Measurements from ENCODE around the gene SDSL.

Gene SDSL

GRCh38 chr12:113390064-113391043 lies 31.8 kb upstream of the SDSL start:
- Histone ChIP-seq H3K4me1 (ENCODE audit: insufficient read depth, low read length) (no peaks in the 10 kb centered on the region), H2AFZ (ENCODE audit: low read depth, low read length) (no peak overlapping the region), H3K9me3 (ENCODE audit: low read length) (peaks cover 3% of the 10 kb centered on the region), H3K27me3 (ENCODE audit: insufficient read depth, low read length) (no peaks in the 10 kb centered on the region), H3K36me3 (ENCODE audit: insufficient read depth, low read length) (peaks cover 42% of the 10 kb centered on the region), H3K4me3 (ENCODE audit: low read length) (no peak overlapping the region)

- no peaks in the 10 kb centered on the region for H3K4me1 ChIP-seq (ENCODE audit: insufficient read depth, low read length)
- no peak overlapping the region for H2AFZ ChIP-seq (ENCODE audit: low read depth, low read length)
- peaks cover 3% of the 10 kb centered on the region for H3K9me3 ChIP-seq (ENCODE audit: low read length)
- H3K36me3 ChIP-seq (ENCODE audit: insufficient read depth, low read length), result peaks cover 36% of the 10 kb centered on the region
- H3K4me3 ChIP-seq (ENCODE audit: low read length), result no peak overlapping the region
- no peaks in the 10 kb centered on the region for H3K27me3 ChIP-seq (ENCODE audit: insufficient read depth, low read length)
These were observed 31.0 kb upstream of the SDSL start for GRCh38 chr12:113391145-113391544.

GRCh38 chr12:113391650-113392337 lies 30.4 kb upstream of the SDSL start:
- no peak overlapping the region for H2AFZ ChIP-seq (ENCODE audit: low read depth, low read length)
- H3K36me3 ChIP-seq (ENCODE audit: insufficient read depth, low read length), result peaks cover 34% of the 10 kb centered on the region
- peaks cover 3% of the 10 kb centered on the region for H3K9me3 ChIP-seq (ENCODE audit: low read length)
- H3K27me3 ChIP-seq (ENCODE audit: insufficient read depth, low read length), result no peaks in the 10 kb centered on the region
- no peaks in the 10 kb centered on the region for H3K4me1 ChIP-seq (ENCODE audit: insufficient read depth, low read length)
- H3K4me3 ChIP-seq (ENCODE audit: low read length), result no peak overlapping the region

- no peak overlapping the region for H2AFZ ChIP-seq (ENCODE audit: low read depth, low read length)
- H3K9me3 ChIP-seq (ENCODE audit: low read length), result peaks cover 3% of the 10 kb centered on the region
- peaks cover 27% of the 10 kb centered on the region for H3K36me3 ChIP-seq (ENCODE audit: insufficient read depth, low read length)
- no peaks in the 10 kb centered on the region for H3K4me1 ChIP-seq (ENCODE audit: insufficient read depth, low read length)
- no peaks in the 10 kb centered on the region for H3K27me3 ChIP-seq (ENCODE audit: insufficient read depth, low read length)
- H3K4me3 ChIP-seq (ENCODE audit: low read length), result no peak overlapping the region
These were observed 29.7 kb upstream of the SDSL start for GRCh38 chr12:113392520-113392919.

GRCh38 chr12:113392988-113393579 lies 29.1 kb upstream of the SDSL start:
- H3K4me3 ChIP-seq (ENCODE audit: low read length), result no peak overlapping the region
- H2AFZ ChIP-seq (ENCODE audit: low read depth, low read length), result no peak overlapping the region
- H3K36me3 ChIP-seq (ENCODE audit: insufficient read depth, low read length), result peaks cover 24% of the 10 kb centered on the region
- H3K4me1 ChIP-seq (ENCODE audit: insufficient read depth, low read length), result no peaks in the 10 kb centered on the region
- peaks cover 3% of the 10 kb centered on the region for H3K9me3 ChIP-seq (ENCODE audit: low read length)
- H3K27me3 ChIP-seq (ENCODE audit: insufficient read depth, low read length), result no peaks in the 10 kb centered on the region

- Histone ChIP-seq H3K9me3 (ENCODE audit: low read length) (peaks cover 3% of the 10 kb centered on the region), H3K36me3 (ENCODE audit: insufficient read depth, low read length) (peaks cover 18% of the 10 kb centered on the region), H3K4me3 (ENCODE audit: low read length) (no peak overlapping the region), H3K27me3 (ENCODE audit: insufficient read depth, low read length) (no peaks in the 10 kb centered on the region), H2AFZ (ENCODE audit: low read depth, low read length) (no peak overlapping the region), H3K4me1 (ENCODE audit: insufficient read depth, low read length) (no peaks in the 10 kb centered on the region)
These were observed 28.4 kb upstream of the SDSL start for GRCh38 chr12:113393749-113394148.

GRCh38 chr12:113395119-113395518 lies 27.1 kb upstream of the SDSL start:
- Histone ChIP-seq H3K4me3 (ENCODE audit: low read length) (no peak overlapping the region), H3K9me3 (ENCODE audit: low read length) (peaks cover 3% of the 10 kb centered on the region), H3K27me3 (ENCODE audit: insufficient read depth, low read length) (no peaks in the 10 kb centered on the region), H3K4me1 (ENCODE audit: insufficient read depth, low read length) (no peaks in the 10 kb centered on the region), H3K36me3 (ENCODE audit: insufficient read depth, low read length) (peaks cover 8% of the 10 kb centered on the region), H2AFZ (ENCODE audit: low read depth, low read length) (no peak overlapping the region)

GRCh38 chr12:113396200-113396599 lies 26.0 kb upstream of the SDSL start:
- no peaks in the 10 kb centered on the region for H3K4me1 ChIP-seq (ENCODE audit: insufficient read depth, low read length)
- no peaks in the 10 kb centered on the region for H3K36me3 ChIP-seq (ENCODE audit: insufficient read depth, low read length)
- no peak overlapping the region for H3K4me3 ChIP-seq (ENCODE audit: low read length)
- H3K27me3 ChIP-seq (ENCODE audit: insufficient read depth, low read length), result no peaks in the 10 kb centered on the region
- H2AFZ ChIP-seq (ENCODE audit: low read depth, low read length), result no peak overlapping the region
- peaks cover 3% of the 10 kb centered on the region for H3K9me3 ChIP-seq (ENCODE audit: low read length)

- H3K4me3 ChIP-seq (ENCODE audit: low read length), result no peak overlapping the region
- H3K36me3 ChIP-seq (ENCODE audit: insufficient read depth, low read length), result no peaks in the 10 kb centered on the region
- no peaks in the 10 kb centered on the region for H3K4me1 ChIP-seq (ENCODE audit: insufficient read depth, low read length)
- peaks cover 3% of the 10 kb centered on the region for H3K9me3 ChIP-seq (ENCODE audit: low read length)
- H3K27me3 ChIP-seq (ENCODE audit: insufficient read depth, low read length), result no peaks in the 10 kb centered on the region
- H2AFZ ChIP-seq (ENCODE audit: low read depth, low read length), result no peak overlapping the region
These were observed 25.2 kb upstream of the SDSL start for GRCh38 chr12:113396828-113397496.

- Histone ChIP-seq H3K9me3 (ENCODE audit: low read length) (peaks cover 3% of the 10 kb centered on the region), H3K36me3 (ENCODE audit: insufficient read depth, low read length) (no peaks in the 10 kb centered on the region), H3K27me3 (ENCODE audit: insufficient read depth, low read length) (no peaks in the 10 kb centered on the region), H3K4me1 (ENCODE audit: insufficient read depth, low read length) (no peaks in the 10 kb centered on the region), H3K4me3 (ENCODE audit: low read length) (no peak overlapping the region), H2AFZ (ENCODE audit: low read depth, low read length) (no peak overlapping the region)
These were observed 24.5 kb upstream of the SDSL start for GRCh38 chr12:113397497-113398197.

GRCh38 chr12:113398346-113399290 lies 23.6 kb upstream of the SDSL start:
- no peaks in the 10 kb centered on the region for H3K36me3 ChIP-seq (ENCODE audit: insufficient read depth, low read length)
- no peaks in the 10 kb centered on the region for H3K4me1 ChIP-seq (ENCODE audit: insufficient read depth, low read length)
- H3K4me3 ChIP-seq (ENCODE audit: low read length), result no peak overlapping the region
- H3K9me3 ChIP-seq (ENCODE audit: low read length), result no peaks in the 10 kb centered on the region
- no peak overlapping the region for H2AFZ ChIP-seq (ENCODE audit: low read depth, low read length)
- H3K27me3 ChIP-seq (ENCODE audit: insufficient read depth, low read length), result no peaks in the 10 kb centered on the region
